Subcutaneous preadipocyte (primary cell): ENCODE results near the gene MYNN. TPM values are rescaled to one million over a fixed set of nuclear protein-coding genes. Genes with fewer than 3 reads are reported as not detected.

Experiments
- total RNA-seq: library from RNA; depleted of rRNA; stranded (reverse); fragments of >200 nt; gene quantifications from 2 replicates; pipeline ENCODE4 v1.2.3, GENCODE V29; 2012

The MYNN gene
- total RNA-seq, result 16.9 and 18.2 TPM in 2 replicates

DNA sequence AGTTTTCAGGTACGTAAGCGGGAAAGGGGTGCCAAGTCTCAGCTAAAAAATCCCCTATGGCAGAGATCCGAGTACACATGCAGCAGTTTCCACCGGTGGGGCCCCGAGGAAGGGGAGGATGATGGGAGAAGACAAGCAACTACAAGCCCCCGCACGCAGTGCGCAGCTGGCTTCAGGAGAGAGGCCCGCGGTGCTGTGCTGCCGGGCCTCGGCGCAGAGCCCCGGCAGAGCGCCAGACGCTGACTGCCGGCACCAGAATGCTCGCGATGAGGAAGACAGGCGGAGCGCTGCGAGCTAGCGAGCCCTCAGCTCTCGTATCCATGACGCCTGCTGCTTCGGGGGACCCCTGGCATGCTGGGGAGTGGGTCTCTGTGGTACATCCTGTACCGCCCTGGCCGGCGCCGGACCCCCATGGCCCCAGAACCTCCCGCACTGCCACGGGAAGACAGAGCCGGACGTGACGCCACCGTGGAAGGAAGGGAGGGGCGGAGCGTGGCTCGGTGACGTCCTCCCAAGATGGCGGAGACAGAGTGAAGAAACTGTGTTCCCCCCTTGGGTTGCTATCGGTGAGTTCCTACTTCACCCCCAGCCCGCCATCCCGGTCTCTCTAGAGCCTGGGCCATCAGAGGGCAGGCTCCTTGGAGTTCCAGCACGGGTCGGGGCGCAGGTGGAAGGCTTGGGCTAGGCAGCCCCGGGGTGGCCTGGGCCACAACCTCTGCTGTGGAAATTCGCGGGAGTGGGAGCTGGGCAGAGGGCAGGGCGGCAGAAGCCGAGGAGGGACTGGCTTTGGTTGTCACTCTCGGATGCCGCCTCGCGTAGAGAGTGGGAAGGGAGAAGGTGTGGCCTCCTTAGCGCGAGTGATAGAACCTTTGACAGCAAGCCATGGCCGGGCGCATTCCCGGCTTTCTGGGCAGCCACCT, at the start of gene MYNN:
Gene MYNN, plus strand, starts transcription at position 500 of the 920 bp plus-strand sequence. CDS start 900 bp downstream, outside the sequence.

DNA sequence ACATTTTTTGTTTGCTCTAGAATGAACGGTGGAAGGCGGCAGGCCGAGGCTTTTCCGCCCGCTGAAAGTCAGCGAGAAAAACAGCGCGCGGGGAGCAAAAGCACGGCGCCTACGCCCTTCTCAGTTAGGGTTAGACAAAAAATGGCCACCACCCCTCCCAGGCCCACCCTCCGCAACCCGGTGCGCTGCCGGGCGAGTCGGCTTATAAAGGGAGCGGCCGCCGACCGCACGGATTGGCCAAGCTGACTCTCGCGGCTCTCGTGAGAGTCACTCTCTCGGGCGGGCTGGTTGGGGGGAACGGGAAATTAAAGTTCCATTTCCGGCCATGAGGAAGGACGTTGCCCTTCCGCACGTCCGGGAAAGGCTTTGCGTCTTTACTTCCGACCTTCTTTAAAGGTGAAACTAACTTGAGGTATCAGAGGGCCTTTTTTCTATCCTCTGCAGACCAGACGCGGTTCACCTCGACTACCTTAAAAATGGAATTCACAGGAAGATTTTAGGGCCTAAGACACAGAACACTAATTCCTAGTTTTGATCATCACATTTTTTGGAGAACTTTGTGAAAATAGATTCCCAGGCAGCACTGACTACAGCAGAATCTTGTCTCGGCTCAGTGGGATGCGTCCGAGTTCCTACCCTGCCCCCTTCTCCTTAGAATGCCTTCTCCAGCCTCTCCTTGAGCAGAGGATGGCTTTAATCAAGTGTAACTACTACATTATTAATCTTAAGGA, 8.1 kb upstream of the MYNN start, which contains the start of gene TERC:
Gene TERC, minus strand, starts transcription at position 179 of the 731 bp plus-strand sequence.

GRCh38 chr3:169769287-169770181, 3.7 kb upstream of the MYNN start, which contains the start of gene ACTRT3:
ACTRT3 (minus strand) TSS chr3:169769561; CDS start chr3:169769520, 41 bp downstream.

DNA sequence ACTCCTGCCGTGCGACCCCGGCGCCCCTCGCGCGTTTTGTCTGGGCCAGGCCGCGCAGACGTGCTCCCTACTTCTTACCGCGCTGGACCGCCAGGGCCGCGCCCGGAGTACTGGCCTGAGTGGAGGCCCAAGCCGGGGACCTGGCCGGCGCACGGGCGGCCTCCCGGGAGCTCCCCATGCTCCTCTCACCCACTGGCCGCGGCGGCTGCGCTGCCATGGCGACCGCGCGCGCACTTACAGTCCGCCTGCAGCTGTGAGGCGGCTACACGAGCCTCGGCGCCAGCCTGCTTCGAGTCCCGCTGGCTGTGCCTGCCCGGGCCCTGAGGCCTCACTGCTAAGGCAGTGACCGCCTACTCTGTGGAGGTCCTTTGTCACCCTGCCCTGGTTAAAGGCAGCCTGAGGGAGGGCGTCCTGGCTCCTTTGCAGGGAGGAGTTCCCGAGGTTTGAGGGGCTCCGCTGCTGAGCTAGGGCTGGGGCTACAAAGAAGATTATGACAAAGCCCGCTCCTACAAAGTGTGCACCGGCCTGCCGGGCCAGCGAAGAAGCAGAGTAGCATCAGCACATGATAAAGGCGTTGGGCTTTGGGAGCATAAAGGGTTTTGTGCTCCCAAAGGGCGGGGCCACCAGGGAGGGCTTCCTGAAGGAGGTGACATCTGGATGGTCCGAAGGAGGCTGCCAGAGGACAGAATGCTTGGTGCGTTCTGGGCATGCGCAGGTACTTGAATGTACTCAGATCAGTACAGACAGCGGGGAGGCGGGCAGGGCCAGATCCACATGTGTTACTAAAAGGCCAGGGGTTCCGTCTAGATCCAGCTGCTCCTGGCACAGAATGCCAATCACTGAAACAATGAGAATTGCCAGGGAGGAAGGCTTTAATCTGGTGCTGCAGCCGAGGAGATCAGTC, 39.4 kb downstream of the MYNN start, which contains the start of the genes LRRC34 and LRRIQ4:
Gene LRRC34, minus strand, starts transcription at position 573 of the 904 bp plus-strand sequence. Its CDS starts 356 bp downstream, at position 217.
Gene LRRIQ4, plus strand, starts transcription at position 539 of the 904 bp plus-strand sequence. CDS start 9,052 bp downstream, outside the sequence.

Other genes starting within 250 kb of the MYNN start
- 0.73 and 2.7 TPM in 2 replicates for gene MECOM, start 109.7 kb upstream of the MYNN start, total RNA-seq
- gene TERC, start 8.3 kb upstream of the MYNN start, total RNA-seq, result 269 and 557 TPM in 2 replicates
- gene ACTRT3, start 3.8 kb upstream of the MYNN start, total RNA-seq, result 2.2 and 3.5 TPM in 2 replicates
- not detected in 2 replicates for gene LRRIQ4, start 39.5 kb downstream of the MYNN start, total RNA-seq
- 4.4 and 9.8 TPM in 2 replicates for gene LRRC34, start 39.5 kb downstream of the MYNN start, total RNA-seq
- not detected in 2 replicates for gene LRRC31, start 96.5 kb downstream of the MYNN start, total RNA-seq
- not detected in 2 replicates for gene SAMD7, start 138.2 kb downstream of the MYNN start, total RNA-seq
- gene SEC62, start 193.4 kb downstream of the MYNN start, total RNA-seq, result 23.5 and 23.9 TPM in 2 replicates